Stimulated activated memory B cell treated with anti-CD40 and anti-IgM and Interleukin-4, amounts not matched to agents 10 μg/mL and 1 μg/mL and 100 μg/mL, for 72 hours (primary cell): ENCODE measurements around the gene ANXA2R.
"Not testable (repeated sequence)": the region's sequence is repeated elsewhere in the genome, so short reads cannot be mapped to it uniquely, and the experiment has no call there.

Experiments used
- ATAC-seq: fragments of 150-1000 bp; cut with Tn5 transposase; 2 replicates; pipeline ENCODE4 v1.10.0; 2021
- H3K27ac Mint-ChIP-seq: one replicate; pipeline ENCODE4 v1.8.0; 2022; ENCODE audit warnings: mild to moderate bottlenecking, mixed read lengths
- H3K27me3 Mint-ChIP-seq: one replicate; pipeline ENCODE4 v1.8.0; 2022; ENCODE audit warnings: mixed read lengths
- H3K36me3 Mint-ChIP-seq: one replicate; pipeline ENCODE4 v1.8.0; 2022; ENCODE audit warnings: mixed read lengths
- H3K4me1 Mint-ChIP-seq: one replicate; pipeline ENCODE4 v1.8.0; 2022; ENCODE audit warnings: mixed read lengths
- H3K4me3 Mint-ChIP-seq: one replicate; pipeline ENCODE4 v1.8.0; 2022; ENCODE audit warnings: mild to moderate bottlenecking, moderate library complexity, mixed read lengths
- H3K9me3 Mint-ChIP-seq: one replicate; pipeline ENCODE4 v1.8.0; 2022; ENCODE audit warnings: mixed read lengths

ANXA2R gene

GRCh38 chr5:43040287-43041098 is at the start of gene ANXA2R:
Gene ANXA2R, minus strand, starts transcription at chr5:43040319. Its CDS starts 273 bp downstream, at chr5:43040046.
- ATAC-seq, result peak; percentile 73
- peak within 1 kb of the TSS; percentile 93 for H3K4me3 Mint-ChIP-seq
- H3K27me3 Mint-ChIP-seq, result no peaks in the 10 kb centered on the region
- no peaks in the 10 kb centered on the region for H3K36me3 Mint-ChIP-seq
- H3K27ac Mint-ChIP-seq, result peak within 1 kb of the TSS; percentile 100
- H3K4me1 Mint-ChIP-seq, result peaks cover 53% of the 10 kb centered on the region
- no peaks in the 10 kb centered on the region for H3K9me3 Mint-ChIP-seq

- ATAC-seq, H3K4me1 Mint-ChIP-seq, H3K27ac Mint-ChIP-seq, H3K9me3 Mint-ChIP-seq, H3K4me3 Mint-ChIP-seq, H3K27me3 Mint-ChIP-seq: not testable (repeated sequence)
- H3K36me3 Mint-ChIP-seq, result peaks cover 25% of the 10 kb centered on the region
Measured at GRCh38 chr5:43086118-43086908, 46.2 kb upstream of the ANXA2R start.

GRCh38 chr5:43085453-43085852 is 45.3 kb upstream of the ANXA2R start:
- Mint-ChIP-seq H3K27me3 (no peaks in the 10 kb centered on the region), H3K4me1 (no peaks in the 10 kb centered on the region), H3K36me3 (peaks cover 32% of the 10 kb centered on the region), H3K4me3 (no peak overlapping the region), H3K27ac (no peak overlapping the region), H3K9me3 (no peaks in the 10 kb centered on the region)
- ATAC-seq, result no peak

GRCh38 chr5:43084468-43084867 is 44.3 kb upstream of the ANXA2R start:
- not testable (repeated sequence) for H3K4me1 Mint-ChIP-seq, H3K9me3 Mint-ChIP-seq, H3K27me3 Mint-ChIP-seq, ATAC-seq, H3K27ac Mint-ChIP-seq, H3K4me3 Mint-ChIP-seq
- H3K36me3 Mint-ChIP-seq, result peaks cover 32% of the 10 kb centered on the region

GRCh38 chr5:43081345-43081744 is 41.2 kb upstream of the ANXA2R start:
- H3K27ac Mint-ChIP-seq, H3K9me3 Mint-ChIP-seq, H3K4me1 Mint-ChIP-seq, ATAC-seq, H3K4me3 Mint-ChIP-seq, H3K27me3 Mint-ChIP-seq: not testable (repeated sequence)
- peaks cover 40% of the 10 kb centered on the region for H3K36me3 Mint-ChIP-seq

- Mint-ChIP-seq H3K27me3 (no peaks in the 10 kb centered on the region), H3K27ac (no peak overlapping the region), H3K36me3 (peaks cover 55% of the 10 kb centered on the region), H3K4me3 (no peak overlapping the region), H3K9me3 (no peaks in the 10 kb centered on the region), H3K4me1 (peaks cover 18% of the 10 kb centered on the region)
- no peak for ATAC-seq
Measured at GRCh38 chr5:43078956-43079355, 38.8 kb upstream of the ANXA2R start.

- H3K27ac Mint-ChIP-seq, result peak overlapping the region; percentile 23
- not testable (repeated sequence) for H3K4me3 Mint-ChIP-seq, ATAC-seq, H3K27me3 Mint-ChIP-seq, H3K9me3 Mint-ChIP-seq
- H3K36me3 Mint-ChIP-seq, result peaks cover 54% of the 10 kb centered on the region
- peaks cover 28% of the 10 kb centered on the region for H3K4me1 Mint-ChIP-seq
Measured at GRCh38 chr5:43077446-43078191, 37.5 kb upstream of the ANXA2R start.

GRCh38 chr5:43075319-43076293 is 35.5 kb upstream of the ANXA2R start:
- Mint-ChIP-seq H3K36me3 (peaks cover 48% of the 10 kb centered on the region), H3K4me3 (no peak overlapping the region), H3K4me1 (peaks cover 37% of the 10 kb centered on the region)

GRCh38 chr5:43074987-43075318 is 34.8 kb upstream of the ANXA2R start:
- H3K9me3 Mint-ChIP-seq, result no peaks in the 10 kb centered on the region

More at GRCh38 chr5:43075319-43076293, 35.5 kb upstream of the ANXA2R start:
- peak overlapping the region; percentile 36 for H3K27ac Mint-ChIP-seq
- H3K9me3 Mint-ChIP-seq, result no peaks in the 10 kb centered on the region
- no peak for ATAC-seq
- H3K27me3 Mint-ChIP-seq, result no peaks in the 10 kb centered on the region

GRCh38 chr5:43073597-43074546 is 33.8 kb upstream of the ANXA2R start:
- no peak overlapping the region for H3K4me3 Mint-ChIP-seq
- ATAC-seq, result no peak
- peaks cover 43% of the 10 kb centered on the region for H3K4me1 Mint-ChIP-seq
- no peaks in the 10 kb centered on the region for H3K27me3 Mint-ChIP-seq
- no peaks in the 10 kb centered on the region for H3K9me3 Mint-ChIP-seq
- H3K36me3 Mint-ChIP-seq, result peaks cover 51% of the 10 kb centered on the region
- no peak overlapping the region for H3K27ac Mint-ChIP-seq

More at GRCh38 chr5:43074987-43075318, 34.8 kb upstream of the ANXA2R start:
- Mint-ChIP-seq H3K27ac (no peak overlapping the region), H3K4me1 (peaks cover 39% of the 10 kb centered on the region), H3K4me3 (no peak overlapping the region), H3K27me3 (no peaks in the 10 kb centered on the region), H3K36me3 (peaks cover 50% of the 10 kb centered on the region)
- ATAC-seq, result no peak

GRCh38 chr5:43069401-43069720 is 29.2 kb upstream of the ANXA2R start:
- not testable (repeated sequence) for H3K27me3 Mint-ChIP-seq, ATAC-seq, H3K4me3 Mint-ChIP-seq, H3K9me3 Mint-ChIP-seq
- Mint-ChIP-seq H3K4me1 (peaks cover 52% of the 10 kb centered on the region), H3K27ac (peak overlapping the region; percentile 18), H3K36me3 (peaks cover 40% of the 10 kb centered on the region)

- H3K4me1 Mint-ChIP-seq, result peaks cover 49% of the 10 kb centered on the region
- ATAC-seq, result no peak
- no peaks in the 10 kb centered on the region for H3K27me3 Mint-ChIP-seq
- H3K4me3 Mint-ChIP-seq, result peak overlapping the region; percentile 98
- H3K36me3 Mint-ChIP-seq, result peaks cover 32% of the 10 kb centered on the region
- H3K27ac Mint-ChIP-seq, result peak overlapping the region; percentile 98
- no peaks in the 10 kb centered on the region for H3K9me3 Mint-ChIP-seq
Measured at GRCh38 chr5:43068037-43068436, 27.9 kb upstream of the ANXA2R start.

- Mint-ChIP-seq H3K27ac (peak overlapping the region; percentile 98), H3K4me1 (peaks cover 43% of the 10 kb centered on the region), H3K4me3 (peak overlapping the region; percentile 98), H3K36me3 (peaks cover 25% of the 10 kb centered on the region), H3K9me3 (no peaks in the 10 kb centered on the region), H3K27me3 (no peaks in the 10 kb centered on the region)
- peak; percentile 82 for ATAC-seq
Measured at GRCh38 chr5:43066799-43067741, 27.0 kb upstream of the ANXA2R start.
